ENCODE data around the gene CYTH2. TPM values are rescaled to one million over a fixed set of nuclear protein-coding genes. Genes with fewer than 3 reads are reported as not detected.

Gene CYTH2
- total RNA-seq, 1 donor from 2014 or later, result 69.9 TPM

- TF ChIP-seq CTCF (IDR thresholded peaks at IDR 0.05), result no peak
- H3K9me3 Mint-ChIP-seq (ENCODE audit: low read depth), result no peaks in the 10 kb centered on the region
- no peaks in the 10 kb centered on the region for H3K27me3 Mint-ChIP-seq (ENCODE audit: low read depth)
- peak overlapping the region; percentile 82 for H3K4me3 Mint-ChIP-seq (ENCODE audit: unreplicated experiment)
- no peak for DNase-seq (ENCODE audit: low spot score)
- H3K4me1 Mint-ChIP-seq (ENCODE audit: low read depth), result peaks cover 29% of the 10 kb centered on the region
- peaks cover 24% of the 10 kb centered on the region for H3K36me3 Mint-ChIP-seq (ENCODE audit: low read depth)
- no peak overlapping the region for H3K27ac Mint-ChIP-seq (ENCODE audit: unreplicated experiment)
These were observed 938 bp downstream of the CYTH2 start for GRCh38 chr19:48469934-48470680.

- Mint-ChIP-seq H3K9me3 (ENCODE audit: low read depth) (no peaks in the 10 kb centered on the region), H3K4me1 (ENCODE audit: low read depth) (peaks cover 29% of the 10 kb centered on the region), H3K27me3 (ENCODE audit: low read depth) (no peaks in the 10 kb centered on the region), H3K4me3 (ENCODE audit: unreplicated experiment) (peak overlapping the region; percentile 82), H3K36me3 (ENCODE audit: low read depth) (peaks cover 29% of the 10 kb centered on the region), H3K27ac (ENCODE audit: unreplicated experiment) (no peak overlapping the region)
- no peak for TF ChIP-seq CTCF (IDR thresholded peaks at IDR 0.05)
- no peak for DNase-seq (ENCODE audit: low spot score)
These were observed 1.7 kb downstream of the CYTH2 start for GRCh38 chr19:48470856-48471255.

GRCh38 chr19:48471836-48472235 is 2.7 kb downstream of the CYTH2 start:
- Mint-ChIP-seq H3K36me3 (ENCODE audit: low read depth) (peaks cover 31% of the 10 kb centered on the region), H3K27ac (ENCODE audit: unreplicated experiment) (no peak overlapping the region)
- no peak for TF ChIP-seq CTCF (IDR thresholded peaks at IDR 0.05)

GRCh38 chr19:48473161-48473966 is 4.2 kb downstream of the CYTH2 start:
- Mint-ChIP-seq H3K27me3 (ENCODE audit: low read depth) (no peaks in the 10 kb centered on the region), H3K4me3 (ENCODE audit: unreplicated experiment) (no peak overlapping the region), H3K4me1 (ENCODE audit: low read depth) (peaks cover 23% of the 10 kb centered on the region), H3K27ac (ENCODE audit: unreplicated experiment) (no peak overlapping the region), H3K36me3 (ENCODE audit: low read depth) (peaks cover 31% of the 10 kb centered on the region), H3K9me3 (ENCODE audit: low read depth) (no peaks in the 10 kb centered on the region)
- TF ChIP-seq CTCF (IDR thresholded peaks at IDR 0.05), result no peak
- DNase-seq (ENCODE audit: low spot score), result no peak

More at GRCh38 chr19:48471836-48472235, 2.7 kb downstream of the CYTH2 start:
- no peaks in the 10 kb centered on the region for H3K27me3 Mint-ChIP-seq (ENCODE audit: low read depth)
- H3K4me3 Mint-ChIP-seq (ENCODE audit: unreplicated experiment), result no peak overlapping the region
- DNase-seq (ENCODE audit: low spot score), result no peak
- peaks cover 29% of the 10 kb centered on the region for H3K4me1 Mint-ChIP-seq (ENCODE audit: low read depth)
- no peaks in the 10 kb centered on the region for H3K9me3 Mint-ChIP-seq (ENCODE audit: low read depth)

GRCh38 chr19:48474084-48474592 is 5.0 kb downstream of the CYTH2 start:
- no peak overlapping the region for H3K27ac Mint-ChIP-seq (ENCODE audit: unreplicated experiment)
- peaks cover 31% of the 10 kb centered on the region for H3K36me3 Mint-ChIP-seq (ENCODE audit: low read depth)
- no peaks in the 10 kb centered on the region for H3K9me3 Mint-ChIP-seq (ENCODE audit: low read depth)
- no peak overlapping the region for H3K4me3 Mint-ChIP-seq (ENCODE audit: unreplicated experiment)
- no peak for TF ChIP-seq CTCF (IDR thresholded peaks at IDR 0.05)
- H3K4me1 Mint-ChIP-seq (ENCODE audit: low read depth), result peaks cover 20% of the 10 kb centered on the region
- DNase-seq (ENCODE audit: low spot score), result no peak
- H3K27me3 Mint-ChIP-seq (ENCODE audit: low read depth), result no peaks in the 10 kb centered on the region
